ENCODE measurements around the gene NEUROG3. TPM values are rescaled to one million over a fixed set of nuclear protein-coding genes. Genes with fewer than 3 reads are reported as not detected.

Gene NEUROG3
- total RNA-seq, 1 experiment from 2014 or later, result 2.4 TPM

DNA sequence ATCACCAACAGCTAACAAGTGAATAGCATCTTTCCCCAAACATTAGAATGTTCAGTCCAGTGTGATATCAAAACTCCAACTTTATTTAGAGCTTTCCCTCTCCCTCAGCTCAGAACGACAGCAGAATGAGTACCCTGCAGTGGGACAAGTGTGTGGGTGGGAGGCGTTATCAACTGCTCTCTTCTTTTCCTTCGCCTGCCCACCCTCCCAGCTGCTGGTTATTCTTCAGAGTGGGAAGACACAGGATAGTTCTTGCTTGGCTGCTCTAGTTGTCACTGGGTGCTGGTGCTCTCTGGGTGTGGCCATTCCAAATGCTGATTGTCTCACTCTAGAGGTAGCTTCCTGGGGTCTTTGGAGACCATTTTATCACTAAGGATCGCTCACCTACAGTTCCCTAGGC is 43.1 kb upstream of the NEUROG3 start:
- ATAC-seq, result no peak
- Mint-ChIP-seq H3K9me3 (peaks cover 29% of the 10 kb centered on the region), H3K4me3 (no peak overlapping the region), H3K27ac (no peak overlapping the region), H3K4me1 (peaks cover 5% of the 10 kb centered on the region; the same call in 1 of the 2 replicates), H3K36me3 (peaks cover 8% of the 10 kb centered on the region), H3K27me3 (ENCODE audit: low read depth) (peaks cover 8% of the 10 kb centered on the region)
- DNase-seq (ENCODE audit: low spot score), result no peak
- ChIA-PET CTCF (interaction anchor here (0.9 to 1.6 kb wide), 4 partner anchors 13 to 298 kb away, joined by 3 to 10 read pairs (median 6); partner anchors contain the start of gene FAM241B), POLR2A (no interaction called here)
- TF ChIP-seq ZNF416 (CRISPR knock-in tag; IDR thresholded peaks at IDR 0.05), result no peak
- no peak for TF ChIP-seq ATF1 (CRISPR knock-in tag; IDR thresholded peaks at IDR 0.05)
- no peak for TF ChIP-seq RORB (CRISPR knock-in tag; IDR thresholded peaks at IDR 0.05)
- TF ChIP-seq KAT7 (CRISPR knock-in tag; IDR thresholded peaks at IDR 0.05; ENCODE audit: borderline replicate concordance), result no peak
- TF ChIP-seq, protein P1, sequence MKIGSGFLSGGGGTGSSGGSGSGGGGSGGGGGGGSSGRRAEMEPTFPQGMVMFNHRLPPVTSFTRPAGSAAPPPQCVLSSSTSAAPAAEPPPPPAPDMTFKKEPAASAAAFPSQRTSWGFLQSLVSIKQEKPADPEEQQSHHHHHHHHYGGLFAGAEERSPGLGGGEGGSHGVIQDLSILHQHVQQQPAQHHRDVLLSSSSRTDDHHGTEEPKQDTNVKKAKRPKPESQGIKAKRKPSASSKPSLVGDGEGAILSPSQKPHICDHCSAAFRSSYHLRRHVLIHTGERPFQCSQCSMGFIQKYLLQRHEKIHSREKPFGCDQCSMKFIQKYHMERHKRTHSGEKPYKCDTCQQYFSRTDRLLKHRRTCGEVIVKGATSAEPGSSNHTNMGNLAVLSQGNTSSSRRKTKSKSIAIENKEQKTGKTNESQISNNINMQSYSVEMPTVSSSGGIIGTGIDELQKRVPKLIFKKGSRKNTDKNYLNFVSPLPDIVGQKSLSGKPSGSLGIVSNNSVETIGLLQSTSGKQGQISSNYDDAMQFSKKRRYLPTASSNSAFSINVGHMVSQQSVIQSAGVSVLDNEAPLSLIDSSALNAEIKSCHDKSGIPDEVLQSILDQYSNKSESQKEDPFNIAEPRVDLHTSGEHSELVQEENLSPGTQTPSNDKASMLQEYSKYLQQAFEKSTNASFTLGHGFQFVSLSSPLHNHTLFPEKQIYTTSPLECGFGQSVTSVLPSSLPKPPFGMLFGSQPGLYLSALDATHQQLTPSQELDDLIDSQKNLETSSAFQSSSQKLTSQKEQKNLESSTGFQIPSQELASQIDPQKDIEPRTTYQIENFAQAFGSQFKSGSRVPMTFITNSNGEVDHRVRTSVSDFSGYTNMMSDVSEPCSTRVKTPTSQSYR (CRISPR knock-in tag; IDR thresholded peaks at IDR 0.05), result no peak
- TF ChIP-seq, protein P2, sequence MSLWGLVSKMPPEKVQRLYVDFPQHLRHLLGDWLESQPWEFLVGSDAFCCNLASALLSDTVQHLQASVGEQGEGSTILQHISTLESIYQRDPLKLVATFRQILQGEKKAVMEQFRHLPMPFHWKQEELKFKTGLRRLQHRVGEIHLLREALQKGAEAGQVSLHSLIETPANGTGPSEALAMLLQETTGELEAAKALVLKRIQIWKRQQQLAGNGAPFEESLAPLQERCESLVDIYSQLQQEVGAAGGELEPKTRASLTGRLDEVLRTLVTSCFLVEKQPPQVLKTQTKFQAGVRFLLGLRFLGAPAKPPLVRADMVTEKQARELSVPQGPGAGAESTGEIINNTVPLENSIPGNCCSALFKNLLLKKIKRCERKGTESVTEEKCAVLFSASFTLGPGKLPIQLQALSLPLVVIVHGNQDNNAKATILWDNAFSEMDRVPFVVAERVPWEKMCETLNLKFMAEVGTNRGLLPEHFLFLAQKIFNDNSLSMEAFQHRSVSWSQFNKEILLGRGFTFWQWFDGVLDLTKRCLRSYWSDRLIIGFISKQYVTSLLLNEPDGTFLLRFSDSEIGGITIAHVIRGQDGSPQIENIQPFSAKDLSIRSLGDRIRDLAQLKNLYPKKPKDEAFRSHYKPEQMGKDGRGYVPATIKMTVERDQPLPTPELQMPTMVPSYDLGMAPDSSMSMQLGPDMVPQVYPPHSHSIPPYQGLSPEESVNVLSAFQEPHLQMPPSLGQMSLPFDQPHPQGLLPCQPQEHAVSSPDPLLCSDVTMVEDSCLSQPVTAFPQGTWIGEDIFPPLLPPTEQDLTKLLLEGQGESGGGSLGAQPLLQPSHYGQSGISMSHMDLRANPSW (CRISPR knock-in tag; conservative IDR thresholded peaks at IDR 0.05; ENCODE audit: low read depth), result no peak
- no peak for TF ChIP-seq JAZF1 (CRISPR knock-in tag; IDR thresholded peaks at IDR 0.05)
- no peak for TF ChIP-seq NR3C1 (CRISPR knock-in tag; conservative IDR thresholded peaks at IDR 0.05; ENCODE audit: low read depth)
- TF ChIP-seq ZNF423 (CRISPR knock-in tag; IDR thresholded peaks at IDR 0.05), result no peak
- no peak for TF ChIP-seq ELF4 (CRISPR knock-in tag; IDR thresholded peaks at IDR 0.05; ENCODE audit: low read depth)
- TF ChIP-seq, protein P3, sequence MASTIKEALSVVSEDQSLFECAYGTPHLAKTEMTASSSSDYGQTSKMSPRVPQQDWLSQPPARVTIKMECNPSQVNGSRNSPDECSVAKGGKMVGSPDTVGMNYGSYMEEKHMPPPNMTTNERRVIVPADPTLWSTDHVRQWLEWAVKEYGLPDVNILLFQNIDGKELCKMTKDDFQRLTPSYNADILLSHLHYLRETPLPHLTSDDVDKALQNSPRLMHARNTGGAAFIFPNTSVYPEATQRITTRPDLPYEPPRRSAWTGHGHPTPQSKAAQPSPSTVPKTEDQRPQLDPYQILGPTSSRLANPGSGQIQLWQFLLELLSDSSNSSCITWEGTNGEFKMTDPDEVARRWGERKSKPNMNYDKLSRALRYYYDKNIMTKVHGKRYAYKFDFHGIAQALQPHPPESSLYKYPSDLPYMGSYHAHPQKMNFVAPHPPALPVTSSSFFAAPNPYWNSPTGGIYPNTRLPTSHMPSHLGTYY (CRISPR knock-in tag; IDR thresholded peaks at IDR 0.05), result no peak
- TF ChIP-seq PRRX2 (CRISPR knock-in tag; IDR thresholded peaks at IDR 0.05), result no peak
- TF ChIP-seq NR1H2 (CRISPR knock-in tag; IDR thresholded peaks at IDR 0.05), result no peak
- TF ChIP-seq NFATC4 (CRISPR knock-in tag; IDR thresholded peaks at IDR 0.05), result no peak
- TF ChIP-seq, protein P4, sequence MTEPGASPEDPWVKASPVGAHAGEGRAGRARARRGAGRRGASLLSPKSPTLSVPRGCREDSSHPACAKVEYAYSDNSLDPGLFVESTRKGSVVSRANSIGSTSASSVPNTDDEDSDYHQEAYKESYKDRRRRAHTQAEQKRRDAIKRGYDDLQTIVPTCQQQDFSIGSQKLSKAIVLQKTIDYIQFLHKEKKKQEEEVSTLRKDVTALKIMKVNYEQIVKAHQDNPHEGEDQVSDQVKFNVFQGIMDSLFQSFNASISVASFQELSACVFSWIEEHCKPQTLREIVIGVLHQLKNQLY (CRISPR knock-in tag; IDR thresholded peaks at IDR 0.05), result no peak
- TF ChIP-seq, protein P5, sequence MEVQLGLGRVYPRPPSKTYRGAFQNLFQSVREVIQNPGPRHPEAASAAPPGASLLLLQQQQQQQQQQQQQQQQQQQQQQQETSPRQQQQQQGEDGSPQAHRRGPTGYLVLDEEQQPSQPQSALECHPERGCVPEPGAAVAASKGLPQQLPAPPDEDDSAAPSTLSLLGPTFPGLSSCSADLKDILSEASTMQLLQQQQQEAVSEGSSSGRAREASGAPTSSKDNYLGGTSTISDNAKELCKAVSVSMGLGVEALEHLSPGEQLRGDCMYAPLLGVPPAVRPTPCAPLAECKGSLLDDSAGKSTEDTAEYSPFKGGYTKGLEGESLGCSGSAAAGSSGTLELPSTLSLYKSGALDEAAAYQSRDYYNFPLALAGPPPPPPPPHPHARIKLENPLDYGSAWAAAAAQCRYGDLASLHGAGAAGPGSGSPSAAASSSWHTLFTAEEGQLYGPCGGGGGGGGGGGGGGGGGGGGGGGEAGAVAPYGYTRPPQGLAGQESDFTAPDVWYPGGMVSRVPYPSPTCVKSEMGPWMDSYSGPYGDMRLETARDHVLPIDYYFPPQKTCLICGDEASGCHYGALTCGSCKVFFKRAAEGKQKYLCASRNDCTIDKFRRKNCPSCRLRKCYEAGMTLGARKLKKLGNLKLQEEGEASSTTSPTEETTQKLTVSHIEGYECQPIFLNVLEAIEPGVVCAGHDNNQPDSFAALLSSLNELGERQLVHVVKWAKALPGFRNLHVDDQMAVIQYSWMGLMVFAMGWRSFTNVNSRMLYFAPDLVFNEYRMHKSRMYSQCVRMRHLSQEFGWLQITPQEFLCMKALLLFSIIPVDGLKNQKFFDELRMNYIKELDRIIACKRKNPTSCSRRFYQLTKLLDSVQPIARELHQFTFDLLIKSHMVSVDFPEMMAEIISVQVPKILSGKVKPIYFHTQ (CRISPR knock-in tag; IDR thresholded peaks at IDR 0.05), result no peak

DNA sequence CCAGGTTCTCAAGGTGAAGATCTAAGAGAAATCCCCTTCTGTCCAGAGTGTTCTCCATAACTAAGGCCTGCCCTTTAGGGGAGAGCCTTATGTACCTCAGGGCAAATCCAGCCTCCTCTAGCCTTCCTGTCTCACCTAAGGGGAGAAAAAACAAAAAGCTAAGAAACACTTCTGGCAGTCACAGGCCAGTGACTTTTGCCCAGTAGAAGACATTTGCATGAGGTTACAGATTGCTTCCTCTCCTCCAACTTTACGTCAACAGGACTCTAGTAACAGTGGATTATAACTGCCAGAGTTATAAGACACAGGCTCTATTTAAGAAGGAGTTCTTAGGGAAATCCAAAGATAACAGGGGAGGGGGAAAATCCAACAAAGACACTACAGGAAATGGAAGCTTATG is 40.9 kb upstream of the NEUROG3 start:
- Mint-ChIP-seq H3K27ac (no peak overlapping the region), H3K4me3 (no peak overlapping the region), H3K4me1 (no peaks in the 10 kb centered on the region), H3K9me3 (peaks cover 33% of the 10 kb centered on the region), H3K36me3 (peaks cover 8% of the 10 kb centered on the region), H3K27me3 (ENCODE audit: low read depth) (peaks cover 6% of the 10 kb centered on the region)
- ATAC-seq, result no peak
- no peak for DNase-seq (ENCODE audit: low spot score)
- ChIA-PET CTCF (interaction anchor here (0.5 to 0.8 kb wide), 2 partner anchors 15 to 175 kb away, joined by 3 to 5 read pairs; no protein-coding TSS in a partner anchor), POLR2A (no interaction called here)
- no peak for TF ChIP-seq ZBTB21 (CRISPR knock-in tag; IDR thresholded peaks at IDR 0.05; ENCODE audit: borderline replicate concordance)
- no peak for TF ChIP-seq HMGA2 (CRISPR knock-in tag; IDR thresholded peaks at IDR 0.05)
- TF ChIP-seq, protein P6, sequence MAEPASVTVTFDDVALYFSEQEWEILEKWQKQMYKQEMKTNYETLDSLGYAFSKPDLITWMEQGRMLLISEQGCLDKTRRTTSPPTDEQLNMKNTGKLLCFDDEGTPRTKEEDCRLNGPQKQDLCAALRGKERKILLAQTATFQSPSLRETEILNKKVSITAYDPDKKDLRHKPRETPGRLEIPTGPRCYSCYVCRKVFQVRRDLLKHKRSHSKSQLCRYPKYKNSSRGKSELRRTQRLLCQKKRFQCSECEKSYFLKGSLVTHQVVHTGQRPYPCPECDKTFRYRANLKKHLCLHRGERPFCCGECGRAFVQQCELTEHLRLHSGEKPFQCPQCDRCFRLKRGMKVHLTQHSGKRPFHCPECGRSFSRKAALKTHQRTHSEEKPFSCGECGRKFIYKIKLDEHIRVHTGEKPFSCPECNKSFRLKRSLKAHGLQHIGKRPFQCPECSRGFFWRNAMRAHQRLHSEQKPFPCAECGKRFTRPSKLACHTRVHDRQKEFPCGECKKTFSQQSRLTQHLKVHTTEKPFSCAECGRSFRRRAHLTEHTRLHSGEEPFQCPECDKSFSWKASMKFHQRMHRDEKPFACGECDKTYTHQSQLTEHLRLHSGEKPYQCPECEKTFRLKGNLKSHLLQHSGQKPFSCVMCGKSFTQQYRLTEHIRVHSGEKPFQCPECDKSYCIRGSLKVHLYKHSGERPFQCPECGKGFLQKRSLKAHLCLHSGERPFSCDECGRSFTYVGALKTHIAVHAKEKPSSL (CRISPR knock-in tag; conservative IDR thresholded peaks at IDR 0.05), result no peak
- TF ChIP-seq, protein P7, sequence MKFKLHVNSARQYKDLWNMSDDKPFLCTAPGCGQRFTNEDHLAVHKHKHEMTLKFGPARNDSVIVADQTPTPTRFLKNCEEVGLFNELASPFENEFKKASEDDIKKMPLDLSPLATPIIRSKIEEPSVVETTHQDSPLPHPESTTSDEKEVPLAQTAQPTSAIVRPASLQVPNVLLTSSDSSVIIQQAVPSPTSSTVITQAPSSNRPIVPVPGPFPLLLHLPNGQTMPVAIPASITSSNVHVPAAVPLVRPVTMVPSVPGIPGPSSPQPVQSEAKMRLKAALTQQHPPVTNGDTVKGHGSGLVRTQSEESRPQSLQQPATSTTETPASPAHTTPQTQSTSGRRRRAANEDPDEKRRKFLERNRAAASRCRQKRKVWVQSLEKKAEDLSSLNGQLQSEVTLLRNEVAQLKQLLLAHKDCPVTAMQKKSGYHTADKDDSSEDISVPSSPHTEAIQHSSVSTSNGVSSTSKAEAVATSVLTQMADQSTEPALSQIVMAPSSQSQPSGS (CRISPR knock-in tag; IDR thresholded peaks at IDR 0.05; ENCODE audit: borderline replicate concordance, low read depth), result no peak
- no peak for TF ChIP-seq ZNF317 (CRISPR knock-in tag; IDR thresholded peaks at IDR 0.05; ENCODE audit: borderline replicate concordance, low read depth)
- no peak for TF ChIP-seq FOXK1 (CRISPR knock-in tag; IDR thresholded peaks at IDR 0.05)
